Endothelial cell of umbilical vein (primary cell): Measurements from ENCODE around the gene GPR50. TPM values are rescaled to one million over a fixed set of nuclear protein-coding genes. Genes with fewer than 3 reads are reported as not detected.

Source experiments
- BruUV-seq: library from RNA; stranded (reverse); fragments of 400-500 nt; replicated peaks from 2 replicates; lab custom pipeline; 2021; lab: Mats Ljungman, UMichigan
- CTCF ChIA-PET: fragments of 300-600, 350-600 bp; sonication (Branson Sonifier 250); formaldehyde crosslinking; loops from one replicate; lab custom pipeline; 2021; ENCODE audit warnings: antibody characterized with exemption, inconsistent platforms; lab: Charles Lee
- POLR2A ChIA-PET: fragments of 300-600, 350-600 bp; sonication (Branson Sonifier 250); formaldehyde crosslinking; loops from one replicate; lab custom pipeline; 2021; ENCODE audit warnings: antibody characterized with exemption, inconsistent platforms; lab: Charles Lee
- DNase-seq: peaks from one replicate; pipeline ENCODE4 v3.0.0-alpha.2; 2011; ENCODE audit warnings: low read depth, low spot score
- FAIRE-seq: peaks from 2 replicates; lab custom pipeline; 2011; peaks lifted over from hg19 to GRCh38; lab: Jason Lieb, UNC
- H2AFZ ChIP-seq: 2 replicates; pipeline ENCODE4 v1.6.0; 2012; ENCODE audit warnings: low read depth, low read length, control low read depth, inconsistent platforms
- H3K27ac ChIP-seq: 2 replicates; pipeline ENCODE4 v1.5.1; 2011; ENCODE audit warnings: low read depth, mild to moderate bottlenecking, control low read depth, low read length, moderate library complexity; ENCODE audit not compliant: insufficient read depth
- H3K27me3 ChIP-seq, 2 experiments: 2 replicates each; pipeline versions ENCODE4 v1.6.0 to v1.6.1; 2011; ENCODE audit warnings: low read length in 2 of 2, mixed read lengths in 1 of 2; ENCODE audit not compliant: control insufficient read depth in 2 of 2, insufficient read depth in 2 of 2
- H3K36me3 ChIP-seq, 2 experiments: 2 replicates in 1 of 2; 3 replicates in 1 of 2; pipeline ENCODE4 v1.5.1; 2011; ENCODE audit warnings: low read length in 2 of 2, mild to moderate bottlenecking in 1 of 2, moderate library complexity in 1 of 2; ENCODE audit not compliant: control insufficient read depth in 2 of 2, insufficient read depth in 2 of 2; ENCODE audit errors: extremely low read depth in 1 of 2
- H3K4me1 ChIP-seq: 3 replicates; pipeline ENCODE4 v1.5.1; 2011; ENCODE audit warnings: mild to moderate bottlenecking, low read length; ENCODE audit not compliant: control insufficient read depth, insufficient read depth; ENCODE audit errors: extremely low read depth
- H3K4me2 ChIP-seq: 2 replicates; pipeline ENCODE4 v1.6.1; 2011; ENCODE audit warnings: low read length, control low read depth, mixed read lengths; ENCODE audit not compliant: insufficient read depth
- H3K4me3 ChIP-seq, 3 experiments: fragments of 200-600 bp in 1 of 3; sonication (generic), shearing (Covaris generic) in 1 of 3; replicated peaks in 1 of 3; 2 replicates each; pipeline ENCODE4 v1.5.1; 2011 to 2016; ENCODE audit warnings: control low read depth in 3 of 3, low read length in 3 of 3, mild to moderate bottlenecking in 2 of 3, inconsistent platforms in 1 of 3, low read depth in 1 of 3, moderate library complexity in 1 of 3; ENCODE audit not compliant: insufficient read depth in 1 of 3
- H3K79me2 ChIP-seq: 2 replicates; pipeline ENCODE4 v1.6.0; 2012; ENCODE audit warnings: low read length, inconsistent platforms; ENCODE audit not compliant: control insufficient read depth, insufficient read depth
- H3K9ac ChIP-seq: replicated peaks from 2 replicates; pipeline ENCODE3; 2011; ENCODE audit warnings: low read length, control low read depth; ENCODE audit not compliant: insufficient read depth; ENCODE audit errors: extremely low read depth
- H3K9me1 ChIP-seq: replicated peaks from 3 replicates; pipeline ENCODE4 v1.6.0; 2011; ENCODE audit warnings: mild to moderate bottlenecking, low read length; ENCODE audit not compliant: control insufficient read depth, insufficient read depth; ENCODE audit errors: extremely low read depth
- H3K9me3 ChIP-seq: replicated peaks from 2 replicates; pipeline ENCODE4 v1.5.1; 2012; ENCODE audit warnings: low read length, inconsistent platforms; ENCODE audit not compliant: control insufficient read depth, insufficient read depth
- H4K20me1 ChIP-seq: replicated peaks from 2 replicates; pipeline ENCODE3; 2011; ENCODE audit warnings: mild to moderate bottlenecking, low read length; ENCODE audit not compliant: control insufficient read depth, insufficient read depth; ENCODE audit errors: extremely low read depth
- CTCF ChIP-seq, 2 donors: IDR thresholded peaks; 1 replicate in 1 of 2; 2 replicates in 1 of 2; pipeline ENCODE4 v1.5.1; 2011; ENCODE audit warnings: low read length in 2 of 2, mild to moderate bottlenecking in 2 of 2, moderate library complexity in 2 of 2, control low read depth in 1 of 2, inconsistent platforms in 1 of 2, low read depth in 1 of 2; ENCODE audit not compliant: insufficient read depth in 1 of 2; ENCODE audit errors: extremely low read depth in 1 of 2
- EZH2 ChIP-seq: IDR thresholded peaks from 2 replicates; pipeline ENCODE4 v1.6.1; 2012; ENCODE audit warnings: borderline replicate concordance, low read depth, mild to moderate bottlenecking, moderate library complexity, low read length, inconsistent platforms; ENCODE audit not compliant: severe bottlenecking
- FOS ChIP-seq: IDR thresholded peaks from 2 replicates; pipeline ENCODE4 v1.6.1; 2011; ENCODE audit warnings: mild to moderate bottlenecking, low read length, moderate library complexity, borderline replicate concordance; ENCODE audit not compliant: insufficient read depth
- GATA2 ChIP-seq: IDR thresholded peaks from 2 replicates; pipeline ENCODE4 v1.7.0; 2011; ENCODE audit warnings: low read depth, mild to moderate bottlenecking, moderate library complexity, mixed read lengths, low read length; ENCODE audit not compliant: insufficient read length, insufficient read depth
- JUN ChIP-seq: IDR thresholded peaks from 2 replicates; pipeline ENCODE4 v1.6.1; 2011; ENCODE audit warnings: borderline replicate concordance, low read depth; ENCODE audit not compliant: insufficient read length, insufficient read depth
- MAX ChIP-seq: IDR thresholded peaks from 2 replicates; pipeline ENCODE4 v1.6.1; 2011; ENCODE audit not compliant: insufficient read depth, insufficient read length
- MYC ChIP-seq: IDR thresholded peaks from one replicate; pipeline ENCODE4 v1.6.1; 2011; ENCODE audit warnings: mild to moderate bottlenecking, low read depth, low read length
- POLR2A ChIP-seq: IDR thresholded peaks from 2 replicates; pipeline ENCODE4 v1.6.1; 2012; ENCODE audit warnings: low read depth, mild to moderate bottlenecking, control low read depth, low read length
- POLR2AphosphoS5 ChIP-seq: IDR thresholded peaks from 2 replicates; pipeline ENCODE4 v1.6.1; 2012; ENCODE audit warnings: low read depth, mild to moderate bottlenecking, control low read depth, low read length, moderate library complexity; ENCODE audit not compliant: insufficient read depth
- dilution Hi-C: fragments of 300-500 bp; cut with MboI; formaldehyde crosslinking; loops from one replicate; pipeline ENCODE4 v1.15.0; 2019; ENCODE audit warnings: low sequenced_read_pairs; ENCODE audit not compliant: extremely low pct_ligation_motif_present
- intact Hi-C: fragments of 100-400 bp; cut with micrococcal nuclease; formaldehyde crosslinking; loops from one replicate; pipeline ENCODE4 v1.10.0; 2022
- polyA plus RNA-seq, 4 experiments: library from polyadenylated mRNA; depleted of rRNA in 3 of 4; stranded (reverse) in 3 of 4; unstranded in 1 of 4; fragments of >200 nt; gene quantifications; 2 replicates each; pipeline versions ENCODE4 v1.2.1 to v1.2.3, GENCODE V29; 2011 to 2012; ENCODE audit warnings: missing spikeins in 1 of 4
- total RNA-seq: library from RNA; stranded (reverse); gene quantifications from 2 replicates; pipeline ENCODE4 v1.2.3, GENCODE V29; 2021

GPR50 gene
- total and polyA plus RNA-seq, 2 donors (not counting 3 experiments of a cell fraction or from before 2014, with no cell fraction given), result not detected

GRCh38 chrX:151184705-151185104, 8.3 kb downstream of the GPR50 start:
- no TSS peak for BruUV-seq
- Histone ChIP-seq H2AFZ (no peak overlapping the region), H3K27me3 (no peaks in the 10 kb centered on the region), H3K4me2 (no peak overlapping the region), H3K36me3 (no peaks in the 10 kb centered on the region), H3K4me1 (no peaks in the 10 kb centered on the region), H3K27ac (no peak overlapping the region), H3K79me2 (no peaks in the 10 kb centered on the region), H3K9ac (no peak overlapping the region), H4K20me1 (no peaks in the 10 kb centered on the region), H3K9me1 (no peaks in the 10 kb centered on the region), H3K4me3 (no peak overlapping the region), H3K9me3 (no peaks in the 10 kb centered on the region)
- no peak for TF ChIP-seq POLR2A
- TF ChIP-seq EZH2, result no peak
- TF ChIP-seq GATA2, result no peak
- no peak for TF ChIP-seq MYC
- TF ChIP-seq JUN, result no peak
- no peak for TF ChIP-seq MAX
- TF ChIP-seq CTCF (IDR thresholded peaks at IDR 0.05; ENCODE audit: extremely low read depth in 1 of 2, insufficient read depth in 1 of 2, low read depth in 1 of 2, low read length in 2 of 2), result no peak
- no peak for TF ChIP-seq FOS
- no peak for TF ChIP-seq POLR2AphosphoS5
- intact Hi-C loops (no loop called here), dilution Hi-C loops (no loop called here)
- POLR2A ChIA-PET, result no interaction called here
- FAIRE-seq, result no peak
- CTCF ChIA-PET, result no interaction called here
- DNase-seq, result no peak
